22Rv1 (cell line): ENCODE results near the gene ADM5.

Experiments used
- CTCF ChIP-seq: fragments of 450-650 bp; IDR thresholded peaks from 2 replicates; pipeline ENCODE4 v1.5.1; 2017; ENCODE audit warnings: mild to moderate bottlenecking
- ZFX ChIP-seq: fragments of 450-650 bp; IDR thresholded peaks from 2 replicates; pipeline ENCODE4 v1.6.1; 2017; ENCODE audit warnings: antibody characterized with exemption, borderline replicate concordance

- no peak for TF ChIP-seq CTCF
- no peak for TF ChIP-seq ZFX
Measured at GRCh38 chr19:49700563-49700962, 11.2 kb downstream of the ADM5 start.
